HG03571 (cell line): ENCODE data around the gene TRAF2.

Experiments used
- ATAC-seq: cut with Tn5 transposase; IDR thresholded peaks from one replicate; pipeline ENCODE4 v1.9.1; 2021; ENCODE audit not compliant: unreplicated experiment

Gene TRAF2

DNA sequence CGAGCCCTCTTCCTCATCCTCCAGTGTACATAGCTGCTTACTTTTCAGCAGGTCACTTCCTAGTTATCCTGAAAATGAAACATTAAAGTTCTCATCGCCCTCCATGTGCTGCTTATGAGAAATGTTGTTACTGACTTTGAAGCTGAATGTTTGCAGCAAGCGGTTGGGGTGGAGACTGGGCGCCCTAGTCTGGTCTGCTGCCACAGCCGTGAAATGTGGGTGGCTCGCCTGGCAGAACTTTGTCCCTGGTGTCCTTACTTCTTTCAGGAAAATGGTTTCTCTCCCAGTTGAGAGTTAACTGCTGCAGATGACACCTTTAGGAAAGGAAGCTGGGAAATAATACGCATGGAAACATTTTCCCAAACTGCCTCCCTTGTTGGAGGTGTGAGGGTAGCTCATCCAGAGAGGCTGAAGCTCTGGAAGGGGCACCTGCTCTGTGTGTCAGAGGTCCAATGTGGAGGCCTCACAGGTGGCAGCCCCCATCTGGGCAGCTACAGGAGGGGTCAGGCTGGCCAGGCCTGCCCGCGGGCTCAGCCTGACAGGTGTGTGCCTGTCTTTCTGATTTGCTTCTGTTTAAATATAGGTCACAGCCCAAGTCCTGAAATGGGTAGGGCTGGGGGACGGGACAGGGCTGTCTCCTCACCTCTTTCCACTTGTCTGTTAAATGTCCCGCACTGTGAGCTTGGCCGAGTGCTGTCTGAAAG, 24.0 kb downstream of the TRAF2 start:
- no peak for ATAC-seq

DNA sequence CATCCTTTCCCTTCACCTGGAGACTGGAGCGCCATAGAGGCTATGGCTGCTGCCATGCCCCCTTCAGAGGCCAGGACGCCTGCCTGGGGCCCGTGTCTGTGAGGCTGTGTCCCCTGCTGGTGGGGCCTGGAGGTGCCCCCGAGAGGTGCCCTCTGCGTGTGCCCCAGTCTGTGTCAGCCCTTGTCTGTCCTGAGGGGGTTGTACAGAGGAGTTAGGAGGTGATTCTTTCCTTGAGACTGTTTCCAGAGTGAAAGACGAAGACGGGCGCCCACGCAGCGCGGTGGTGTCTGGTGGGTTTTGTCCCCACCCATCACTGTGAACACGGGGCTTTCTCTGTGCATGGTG, 24.6 kb downstream of the TRAF2 start:
- ATAC-seq = no peak

DNA sequence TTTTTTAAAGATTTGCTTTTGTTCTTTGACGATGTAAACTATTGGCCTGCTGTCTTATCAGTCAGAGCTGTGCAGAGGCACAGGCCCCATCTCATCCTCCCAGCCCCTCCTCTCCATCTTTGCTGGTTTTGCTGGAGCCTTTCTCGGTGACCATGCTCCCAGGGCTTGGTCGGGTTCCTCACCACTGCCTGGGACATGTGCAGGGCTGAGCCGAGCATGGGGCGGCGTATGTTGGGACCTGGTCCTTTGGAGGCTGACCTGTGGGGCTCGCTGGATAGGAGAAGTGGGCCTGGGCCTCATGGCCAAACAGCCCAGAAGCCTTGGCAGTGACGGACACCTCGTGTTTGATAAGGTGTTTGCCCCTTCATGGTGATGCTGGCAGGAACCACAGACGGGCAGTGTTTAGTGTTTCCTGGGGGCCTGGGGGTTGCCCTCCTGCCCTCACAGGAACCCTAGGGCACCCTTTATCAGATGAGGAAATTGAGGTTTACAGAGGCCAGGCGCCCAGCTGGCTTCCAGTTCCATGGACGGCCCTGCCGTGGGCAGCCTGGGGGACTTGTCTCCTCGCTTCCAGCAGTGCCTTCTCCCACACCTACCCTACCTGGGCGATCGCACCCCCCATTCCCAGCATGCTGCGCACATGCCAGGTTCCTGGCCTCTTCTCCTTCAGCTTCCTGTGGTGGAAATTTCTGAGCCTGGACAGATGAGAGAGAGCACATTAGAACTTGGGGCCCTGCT, 27.6 kb downstream of the TRAF2 start:
- ATAC-seq = no peak

DNA sequence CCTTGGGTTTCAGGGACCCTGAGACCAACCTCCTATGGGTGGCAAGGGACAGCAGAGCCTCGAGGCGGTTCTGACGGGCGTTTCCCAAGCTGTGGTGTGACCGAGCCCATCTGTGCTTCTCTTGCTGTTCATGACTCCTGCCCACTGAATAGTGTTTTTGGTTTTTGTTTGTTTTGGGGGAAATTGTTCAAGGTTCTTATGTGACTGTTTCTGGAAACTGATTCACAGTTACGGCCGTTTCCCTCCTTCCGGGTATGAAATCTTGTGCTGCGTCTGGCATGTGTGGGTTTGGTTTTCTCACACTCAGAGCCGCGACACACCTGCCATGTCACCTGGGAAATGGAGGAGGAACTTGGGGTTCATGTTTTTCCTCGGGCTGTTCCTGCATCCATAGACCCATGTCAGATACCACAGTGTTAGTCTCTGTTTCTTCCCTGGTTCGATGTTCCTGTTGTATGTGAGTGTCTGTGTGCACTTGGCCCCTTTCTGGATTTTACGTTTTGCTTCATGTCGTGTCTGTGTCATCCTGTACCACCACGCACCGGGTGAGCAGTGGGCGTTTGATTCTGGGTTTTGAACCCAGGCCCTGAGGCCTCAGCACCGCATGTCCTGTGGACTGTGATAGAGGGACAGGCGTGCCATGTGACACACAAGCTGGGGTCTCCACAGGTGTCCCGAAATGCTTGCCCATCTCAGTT, 29.5 kb downstream of the TRAF2 start:
- no peak for ATAC-seq

DNA sequence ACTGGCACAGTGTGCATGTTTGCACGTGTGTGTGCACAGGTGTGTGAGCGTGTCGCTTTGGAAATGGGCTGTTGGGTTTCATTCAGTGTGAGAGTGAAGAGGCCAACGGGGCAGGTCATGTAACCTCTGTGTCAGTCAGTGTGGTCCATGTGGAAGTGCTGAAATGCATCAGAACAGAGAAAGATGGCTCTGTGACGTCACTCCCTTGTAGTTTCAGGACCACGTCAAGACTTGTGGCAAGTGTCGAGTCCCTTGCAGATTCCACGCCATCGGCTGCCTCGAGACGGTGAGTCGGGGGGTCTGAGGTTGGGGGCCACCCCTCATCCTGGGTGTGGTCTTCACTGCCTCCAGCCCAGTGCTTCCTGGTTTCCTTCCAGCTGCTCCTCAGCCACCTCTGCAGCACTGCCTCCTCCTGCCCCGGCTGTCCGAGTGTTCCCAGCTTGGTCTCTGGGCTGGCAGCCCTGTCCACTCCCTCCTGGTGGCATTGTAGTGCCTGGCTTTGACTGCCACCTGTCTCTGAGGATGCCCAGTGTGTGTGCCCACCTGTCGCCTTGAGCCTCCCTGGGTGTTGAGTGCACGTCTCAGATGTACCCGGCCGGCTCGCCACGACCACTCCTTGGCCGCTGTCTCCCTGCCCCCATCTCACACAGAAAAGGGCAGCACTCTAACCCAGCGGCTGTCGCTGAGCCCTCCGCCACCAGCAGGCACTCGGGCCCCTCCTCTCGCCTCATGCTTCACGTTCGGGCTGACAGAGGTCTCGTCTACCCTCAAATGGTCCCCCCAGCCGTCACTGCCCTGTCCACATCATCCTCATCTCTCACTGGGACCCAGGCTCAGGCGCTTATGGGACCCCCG, 30.2 kb downstream of the TRAF2 start:
- no peak for ATAC-seq

DNA sequence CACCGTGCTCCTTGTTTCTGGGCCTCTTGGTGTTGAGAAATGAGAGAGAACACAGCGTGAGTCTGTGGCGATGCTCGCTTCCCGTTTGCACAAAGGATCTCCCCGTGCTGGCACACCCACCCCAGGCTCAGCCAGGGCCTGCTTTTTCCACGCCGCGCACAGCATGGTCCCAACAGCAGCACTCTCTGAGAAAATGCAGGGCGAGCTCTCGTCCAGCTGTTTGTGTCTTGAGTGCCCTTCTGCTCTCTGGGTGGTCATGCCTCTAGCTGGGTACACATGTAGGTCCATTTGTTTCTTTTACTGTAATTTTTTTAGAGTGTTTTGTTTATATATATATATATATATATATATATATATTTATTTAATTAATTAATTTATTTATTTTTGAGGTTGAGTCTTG, 31.6 kb downstream of the TRAF2 start:
- no peak for ATAC-seq

DNA sequence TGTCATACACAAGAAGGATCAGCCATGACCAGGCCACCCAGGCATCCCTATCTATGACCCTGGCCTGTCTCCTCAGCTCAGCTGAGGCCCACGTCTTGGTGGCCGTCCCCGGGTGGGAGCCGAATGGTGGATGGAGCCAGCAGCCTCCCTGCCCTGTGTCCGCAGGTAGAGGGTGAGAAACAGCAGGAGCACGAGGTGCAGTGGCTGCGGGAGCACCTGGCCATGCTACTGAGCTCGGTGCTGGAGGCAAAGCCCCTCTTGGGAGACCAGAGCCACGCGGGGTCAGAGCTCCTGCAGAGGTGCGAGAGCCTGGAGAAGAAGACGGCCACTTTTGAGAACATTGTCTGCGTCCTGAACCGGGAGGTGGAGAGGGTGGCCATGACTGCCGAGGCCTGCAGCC, 33.8 kb downstream of the TRAF2 start:
- no peak for ATAC-seq

DNA sequence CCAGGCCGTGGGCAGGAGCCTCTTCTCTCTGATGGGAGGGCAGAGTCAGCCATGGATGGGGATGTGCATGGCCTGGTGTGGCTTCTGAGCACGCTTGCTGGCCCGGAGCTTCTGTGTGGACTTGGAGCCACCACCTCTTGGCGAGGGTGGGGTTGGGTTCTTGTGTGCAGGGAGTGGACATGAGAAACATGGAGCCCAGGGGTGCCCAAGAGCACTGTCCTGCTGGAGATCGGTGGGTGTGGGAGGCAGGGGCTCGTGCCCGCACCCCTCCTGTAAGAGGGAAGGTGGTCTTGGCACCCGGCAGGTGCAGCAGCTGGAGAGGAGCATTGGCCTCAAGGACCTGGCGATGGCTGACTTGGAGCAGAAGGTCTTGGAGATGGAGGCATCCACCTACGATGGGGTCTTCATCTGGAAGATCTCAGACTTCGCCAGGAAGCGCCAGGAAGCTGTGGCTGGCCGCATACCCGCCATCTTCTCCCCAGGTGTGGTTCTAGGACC, 34.5 kb downstream of the TRAF2 start:
- ATAC-seq = no peak

DNA sequence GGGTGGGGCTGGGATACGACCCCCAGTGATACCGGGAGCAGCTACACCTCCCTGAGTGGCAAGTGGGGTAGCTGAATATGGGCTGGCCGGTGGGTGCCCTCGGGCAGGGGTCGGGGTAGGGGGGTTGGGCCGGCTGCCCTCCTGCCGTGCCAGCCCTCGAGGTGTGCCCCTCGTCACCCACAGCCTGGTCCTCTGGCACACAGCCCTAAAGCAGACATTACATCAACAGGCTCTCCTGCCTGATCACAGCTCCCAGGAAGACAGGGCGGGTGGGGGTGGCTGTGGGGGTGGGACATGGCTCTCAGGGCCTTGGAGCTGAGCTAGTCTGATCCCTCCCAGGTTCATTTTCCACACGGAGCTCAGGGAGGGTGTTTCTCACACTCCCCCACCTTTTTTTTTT, 35.0 kb downstream of the TRAF2 start:
- ATAC-seq = no peak

DNA sequence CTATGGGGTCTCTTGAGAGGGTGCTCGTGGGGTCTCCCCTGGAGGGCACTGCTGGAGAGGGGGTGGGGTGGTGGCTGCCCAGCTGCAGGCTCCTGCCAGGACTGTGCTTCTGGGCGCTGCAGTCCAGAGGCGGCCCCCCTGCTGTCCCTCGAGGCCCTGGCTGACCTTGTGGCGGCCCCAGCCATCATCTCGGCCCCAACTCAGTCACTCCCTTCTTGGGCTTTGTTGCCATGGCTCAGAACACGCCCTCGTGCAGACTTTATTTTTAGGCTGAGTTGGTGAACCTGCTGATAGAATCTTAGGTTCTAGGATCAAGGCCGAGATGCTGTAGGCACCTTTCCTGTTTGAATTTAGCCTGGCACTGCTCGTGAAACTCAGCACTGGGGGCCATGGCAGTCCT, 35.4 kb downstream of the TRAF2 start:
- no peak for ATAC-seq

DNA sequence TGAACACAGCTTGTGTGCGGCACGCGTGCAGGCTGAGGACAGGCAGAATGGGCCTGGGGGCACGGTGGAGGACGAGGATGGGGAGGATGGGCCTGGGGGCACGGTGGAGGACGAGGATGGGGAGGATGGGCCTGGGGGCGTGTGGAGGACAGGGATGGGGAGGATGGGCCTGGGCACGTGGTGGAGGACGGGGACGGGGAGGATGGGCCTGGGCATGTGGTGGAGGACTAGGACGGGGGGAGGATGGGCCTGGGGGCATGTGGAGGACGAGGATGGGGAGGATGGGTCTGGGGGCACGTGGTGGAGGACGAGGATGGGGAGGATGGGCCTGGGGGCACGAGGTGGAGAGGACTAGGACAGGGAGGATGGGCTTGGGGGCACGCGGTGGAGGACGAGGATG, 36.2 kb downstream of the TRAF2 start:
- ATAC-seq = no peak

DNA sequence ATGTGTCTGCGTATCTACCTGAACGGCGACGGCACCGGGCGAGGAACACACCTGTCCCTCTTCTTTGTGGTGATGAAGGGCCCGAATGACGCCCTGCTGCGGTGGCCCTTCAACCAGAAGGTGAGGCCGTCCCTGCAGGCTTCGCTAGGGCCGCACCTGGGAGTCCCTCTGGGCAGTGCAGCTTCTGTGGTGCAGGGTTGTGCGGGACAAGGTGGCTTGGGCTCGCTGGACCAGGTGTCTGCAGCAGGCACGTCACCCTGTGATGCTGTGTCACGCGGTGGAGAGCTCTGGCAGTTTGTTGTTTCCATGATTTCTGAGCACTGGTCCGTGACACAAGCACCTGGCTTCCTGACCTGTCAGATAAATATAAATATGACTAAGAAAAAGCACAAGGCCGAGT, 37.6 kb downstream of the TRAF2 start:
- ATAC-seq = no peak

DNA sequence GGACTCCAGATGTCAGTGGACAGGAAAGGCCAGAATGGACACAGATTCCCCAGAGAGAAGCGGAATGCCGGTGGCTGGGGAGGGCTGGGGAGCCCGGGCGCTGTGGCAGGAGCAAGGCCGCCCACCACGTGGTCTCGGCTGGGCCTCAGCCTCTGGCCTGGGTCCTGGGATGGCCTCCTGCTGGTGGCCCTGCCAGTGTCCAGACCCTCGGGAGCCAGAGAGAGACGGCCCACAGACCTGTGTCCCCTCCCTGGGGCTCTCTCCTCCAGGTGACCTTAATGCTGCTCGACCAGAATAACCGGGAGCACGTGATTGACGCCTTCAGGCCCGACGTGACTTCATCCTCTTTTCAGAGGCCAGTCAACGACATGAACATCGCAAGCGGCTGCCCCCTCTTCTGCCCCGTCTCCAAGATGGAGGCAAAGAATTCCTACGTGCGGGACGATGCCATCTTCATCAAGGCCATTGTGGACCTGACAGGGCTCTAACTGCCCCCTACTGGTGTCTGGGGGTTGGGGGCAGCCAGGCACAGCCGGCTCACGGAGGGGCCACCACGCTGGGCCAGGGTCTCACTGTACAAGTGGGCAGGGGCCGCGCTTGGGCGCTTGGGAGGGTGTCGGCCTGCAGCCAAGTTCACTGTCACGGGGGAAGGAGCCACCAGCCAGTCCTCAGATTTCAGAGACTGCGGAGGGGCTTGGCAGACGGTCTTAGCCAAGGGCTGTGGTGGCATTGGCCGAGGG, 39.3 kb downstream of the TRAF2 start:
- no peak for ATAC-seq

DNA sequence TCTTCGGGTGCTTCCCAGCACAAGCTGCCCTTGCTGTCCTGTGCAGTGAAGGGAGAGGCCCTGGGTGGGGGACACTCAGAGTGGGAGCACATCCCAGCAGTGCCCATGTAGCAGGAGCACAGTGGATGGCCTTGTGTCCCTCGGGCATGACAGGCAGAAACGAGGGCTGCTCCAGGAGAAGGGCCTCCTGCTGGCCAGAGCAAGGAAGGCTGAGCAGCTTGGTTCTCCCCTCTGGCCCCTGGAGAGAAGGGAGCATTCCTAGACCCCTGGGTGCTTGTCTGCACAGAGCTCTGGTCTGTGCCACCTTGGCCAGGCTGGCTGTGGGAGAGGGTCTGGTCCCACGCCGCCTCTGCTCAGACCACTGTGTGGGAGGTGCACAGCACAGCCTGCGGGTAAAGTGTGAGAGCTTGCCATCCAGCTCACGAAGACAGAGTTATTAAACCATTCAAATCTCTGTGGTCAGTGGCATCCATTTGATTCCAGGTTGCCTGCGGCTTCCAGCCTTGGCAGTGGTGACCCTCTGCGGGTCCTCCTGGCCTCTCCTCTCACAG, 39.9 kb downstream of the TRAF2 start:
- no peak for ATAC-seq

DNA sequence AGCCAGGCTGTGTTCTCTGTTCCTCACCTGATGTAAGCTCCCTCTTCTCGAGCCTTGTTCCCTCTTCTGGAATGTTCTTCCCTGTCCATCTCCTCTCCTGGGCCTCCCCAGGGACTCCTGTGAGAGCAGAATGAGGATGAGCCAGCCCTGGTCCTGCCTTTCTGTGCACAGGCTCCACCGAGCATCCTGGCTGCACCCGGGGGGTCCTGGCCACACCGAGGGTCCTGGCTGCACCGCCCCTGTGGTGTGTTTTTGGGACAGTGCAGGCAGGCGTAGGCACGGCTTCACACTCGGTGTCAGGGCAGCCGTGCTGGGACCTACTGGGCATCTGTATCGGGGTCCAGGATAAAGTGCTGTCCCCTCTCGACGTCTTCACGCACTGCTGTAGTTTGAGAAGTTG, 40.4 kb downstream of the TRAF2 start:
- ATAC-seq = no peak

DNA sequence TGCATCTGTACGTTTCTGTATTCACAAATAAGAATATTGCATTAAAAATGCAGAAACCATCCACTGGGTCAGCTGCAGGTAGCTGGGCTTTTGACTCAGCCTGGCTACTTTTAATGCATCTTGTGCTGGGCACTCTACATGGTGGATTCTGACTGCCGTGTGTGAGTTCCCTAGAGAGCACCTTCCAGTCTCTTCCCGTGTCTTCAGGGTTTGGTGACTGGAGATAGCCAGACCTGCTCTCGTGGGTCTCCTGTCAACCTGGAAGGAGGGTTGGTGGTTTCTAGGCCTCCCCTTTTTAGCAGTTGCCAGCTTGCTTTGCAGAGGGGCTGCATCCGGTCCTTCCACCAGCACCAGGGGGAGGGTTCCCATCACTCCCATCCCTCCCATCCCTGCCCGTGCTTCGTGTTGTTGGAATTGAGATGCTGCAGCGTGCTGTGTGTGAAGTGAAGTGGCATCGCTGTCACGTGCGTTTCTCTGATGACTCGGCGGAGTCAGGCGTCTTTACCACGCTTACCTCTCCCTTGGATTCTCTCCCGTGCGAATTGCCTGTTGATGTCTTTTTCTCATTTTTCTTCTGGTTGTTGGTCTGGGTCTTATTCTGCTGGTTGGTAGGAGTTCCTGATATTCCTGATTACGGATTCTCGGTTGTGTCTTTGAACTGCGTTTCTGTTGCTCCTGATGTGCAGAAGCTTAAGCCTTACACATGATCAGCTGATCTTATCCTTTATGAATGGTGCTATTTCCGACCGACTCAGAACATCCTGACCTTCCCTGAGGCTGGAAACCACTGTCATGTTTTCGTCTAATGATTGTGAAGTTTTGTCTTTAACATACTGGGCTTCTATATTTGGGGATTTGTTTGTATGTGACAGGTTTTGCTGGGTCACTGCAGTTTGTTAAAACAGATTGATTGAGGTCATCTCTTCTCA, 41.3 kb downstream of the TRAF2 start:
- ATAC-seq = no peak

DNA sequence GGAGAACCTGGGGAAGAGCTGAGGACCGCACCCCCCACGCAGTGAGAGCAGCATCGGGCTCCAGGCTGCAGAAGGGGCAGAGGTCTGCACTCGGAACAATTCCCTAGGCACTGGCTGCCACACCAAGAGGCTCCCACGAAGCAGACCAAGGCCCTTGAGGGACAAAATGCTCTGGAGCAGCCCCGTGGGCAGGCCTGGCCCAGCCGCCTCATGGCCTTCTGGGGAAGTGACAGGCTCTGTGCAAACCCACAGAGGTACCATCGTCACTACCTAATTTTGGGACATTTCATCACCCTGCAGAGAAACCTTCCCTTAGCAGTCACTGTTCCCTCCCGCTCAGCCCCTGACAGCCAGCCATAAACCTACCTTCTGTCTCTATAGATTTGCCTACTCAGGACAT, 42.3 kb downstream of the TRAF2 start:
- ATAC-seq = no peak

DNA sequence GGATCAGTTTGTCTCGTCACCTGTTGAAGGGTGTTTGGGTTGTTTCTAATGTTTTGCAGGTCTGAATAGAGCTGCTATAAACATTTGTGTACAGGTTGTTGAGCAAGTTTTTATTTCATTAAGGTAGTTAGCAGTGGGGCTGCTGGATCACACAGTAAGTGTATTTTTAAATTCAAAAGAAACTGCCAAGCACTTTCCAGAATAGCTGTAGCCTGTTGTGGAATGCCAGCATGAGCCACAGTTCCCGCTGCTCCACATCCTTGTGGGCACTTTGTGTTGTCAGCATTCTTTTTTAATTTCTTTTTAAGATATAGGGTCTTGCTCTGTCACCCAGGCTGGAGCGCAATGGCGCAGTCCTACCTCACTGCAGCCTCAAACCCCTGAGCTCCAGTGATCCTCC, 43.7 kb downstream of the TRAF2 start:
- ATAC-seq = no peak

DNA sequence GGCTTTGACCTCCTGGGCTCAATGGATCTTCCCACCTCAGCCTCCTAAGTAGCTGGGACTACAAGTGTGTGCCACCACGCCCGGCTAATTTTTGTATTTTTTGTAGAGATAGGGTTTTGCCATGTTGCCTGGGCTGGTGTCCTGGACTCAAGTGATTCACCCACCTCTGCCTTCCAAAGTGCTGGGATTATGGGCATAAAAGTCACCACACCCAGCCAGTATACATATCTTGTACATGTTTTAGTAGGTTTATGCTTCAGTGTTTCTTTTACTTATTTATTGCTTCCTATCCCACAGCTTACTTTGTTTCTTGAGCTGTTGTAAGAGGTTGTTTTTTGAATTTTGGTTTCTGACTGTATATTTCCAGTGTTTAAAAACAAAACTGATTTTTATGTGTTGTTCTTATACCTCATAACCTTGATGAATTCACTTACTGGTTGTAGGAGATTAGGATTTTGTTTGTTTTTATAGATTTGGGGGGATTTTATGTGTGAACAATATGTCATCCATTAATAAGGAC, 45.4 kb downstream of the TRAF2 start:
- ATAC-seq = no peak
